Common myeloid progenitor, CD34-positive (primary cell): ENCODE measurements around the gene GNB5.

Experiments
- CTCF ChIA-PET: fragments of 350-600 bp; sonication (Branson Sonifier 250); formaldehyde crosslinking; loops from one replicate; lab custom pipeline; 2021; ENCODE audit warnings: antibody characterized with exemption; lab: Charles Lee
- POLR2A ChIA-PET: fragments of 350-600 bp; sonication (Branson Sonifier 250); formaldehyde crosslinking; loops from one replicate; lab custom pipeline; 2021; ENCODE audit warnings: antibody characterized with exemption; lab: Charles Lee
- DNase-seq, 3 donors: peaks; one replicate each; pipeline versions ENCODE4 v3.0.0 to v3.0.0-alpha.2; 2013
- H3K27ac ChIP-seq, 2 experiments: 1 replicate in 1 of 2; 2 replicates in 1 of 2; pipeline ENCODE4 v1.7.0; 2013; ENCODE audit warnings: inconsistent platforms in 2 of 2, low read length in 2 of 2, mild to moderate bottlenecking in 2 of 2, low read depth in 1 of 2, moderate library complexity in 1 of 2; ENCODE audit not compliant: severe bottlenecking in 2 of 2, insufficient read depth in 1 of 2, poor library complexity in 1 of 2
- H3K27me3 ChIP-seq, 5 experiments: replicated peaks in 2 of 5; 1 replicate in 3 of 5; 2 replicates in 2 of 5; pipeline versions ENCODE4 v1.6.1 to v1.7.0; 2013; ENCODE audit warnings: low read length in 4 of 5, mild to moderate bottlenecking in 2 of 5, moderate library complexity in 2 of 5, inconsistent platforms in 1 of 5; ENCODE audit not compliant: insufficient read depth in 5 of 5, control insufficient read depth in 4 of 5
- H3K36me3 ChIP-seq, 4 experiments: 1 replicate in 2 of 4; 2 replicates in 2 of 4; pipeline versions ENCODE4 v1.6.1 to v1.7.0; 2013; ENCODE audit warnings: low read length in 3 of 4, control low read depth in 1 of 4, mild to moderate bottlenecking in 1 of 4; ENCODE audit not compliant: control insufficient read depth in 4 of 4, insufficient read depth in 4 of 4
- H3K4me1 ChIP-seq, 4 experiments: 1 replicate in 3 of 4; 2 replicates in 1 of 4; pipeline versions ENCODE4 v1.6.1 to v1.7.1; 2013; ENCODE audit warnings: low read length in 3 of 4, mild to moderate bottlenecking in 3 of 4, control low read depth in 1 of 4, inconsistent platforms in 1 of 4, moderate library complexity in 1 of 4; ENCODE audit not compliant: control insufficient read depth in 4 of 4, insufficient read depth in 4 of 4; ENCODE audit errors: control extremely low read depth in 1 of 4
- H3K4me3 ChIP-seq, 7 experiments: 1 replicate in 4 of 7; 2 replicates in 3 of 7; pipeline versions ENCODE4 v1.5.1 to v1.7.0; 2013; ENCODE audit warnings: mild to moderate bottlenecking in 7 of 7, low read length in 6 of 7, moderate library complexity in 6 of 7, inconsistent platforms in 2 of 7, low read depth in 2 of 7, control low read depth in 1 of 7; ENCODE audit not compliant: insufficient read depth in 4 of 7, control insufficient read depth in 1 of 7; ENCODE audit errors: extremely low read depth in 1 of 7
- H3K9me3 ChIP-seq, 5 experiments: 1 replicate in 4 of 5; 2 replicates in 1 of 5; pipeline versions ENCODE4 v1.6.1 to v1.7.1; 2013; ENCODE audit warnings: low read length in 4 of 5, mild to moderate bottlenecking in 2 of 5, inconsistent platforms in 1 of 5, low read depth in 1 of 5, moderate library complexity in 1 of 5; ENCODE audit not compliant: control insufficient read depth in 4 of 5, insufficient read depth in 2 of 5; ENCODE audit errors: control extremely low read depth in 1 of 5
- whole genome bisulfite sequencing: methylation state at CpG from one replicate; pipeline ENCODE4 v1.1.5; 2013; ENCODE audit not compliant: insufficient coverage; 5-methylcytosine and 5-hydroxymethylcytosine counted together

GNB5 gene

GRCh38 chr15:52078197-52078875 is 112.9 kb downstream of the GNB5 start:
- no peak for DNase-seq
- POLR2A ChIA-PET = no interaction called here

GRCh38 chr15:52076889-52077781 is 114.1 kb downstream of the GNB5 start:
- no peak overlapping the region for H3K27ac ChIP-seq
- DNase-seq = no peak
- WGBS = 97% methylated on average over 9 of the region's 11 CpGs
- H3K36me3 ChIP-seq = no peaks in the 10 kb centered on the region
- no peaks in the 10 kb centered on the region for H3K27me3 ChIP-seq
- H3K4me3 ChIP-seq = no peak overlapping the region
- POLR2A ChIA-PET = no interaction called here
- no peaks in the 10 kb centered on the region for H3K9me3 ChIP-seq
- H3K4me1 ChIP-seq = peaks cover 2 to 37% (median 23%) of the 10 kb centered on the region in 4 experiments
- CTCF ChIA-PET = interaction anchor here (0.6 to 7.9 kb wide), 21 partner anchors 8 to 204 kb away, joined by 3 to 62 read pairs (median 3); partner anchors contain the start of gene BCL2L10

More at GRCh38 chr15:52078197-52078875, 112.9 kb downstream of the GNB5 start:
- WGBS = 86% methylated on average over 9 of the region's 10 CpGs
- peaks cover 6 to 45% (median 34%) of the 10 kb centered on the region in 4 experiments for H3K4me1 ChIP-seq
- no peaks in the 10 kb centered on the region for H3K36me3 ChIP-seq
- no peak overlapping the region for H3K27ac ChIP-seq
- no peaks in the 10 kb centered on the region for H3K27me3 ChIP-seq
- no peak overlapping the region for H3K4me3 ChIP-seq
- H3K9me3 ChIP-seq = no peaks in the 10 kb centered on the region
- CTCF ChIA-PET = interaction anchor here (0.6 to 7.9 kb wide), 28 partner anchors 9 to 205 kb away, joined by 3 to 62 read pairs (median 3); partner anchors contain the start of gene BCL2L10

- WGBS = 95% methylated on average over 9 of the region's 10 CpGs
- POLR2A ChIA-PET = interaction anchor here (2.0 kb wide), 1 partner anchor 11 kb away, joined by 5 read pairs; no protein-coding TSS in a partner anchor
- CTCF ChIA-PET = interaction anchor here (1.2 to 6.9 kb wide), 9 partner anchors 9 to 91 kb away, joined by 3 to 62 read pairs (median 4); no protein-coding TSS in a partner anchor
- DNase-seq = no peak
- no peaks in the 10 kb centered on the region for H3K9me3 ChIP-seq
- no peak overlapping the region for H3K4me3 ChIP-seq
- no peaks in the 10 kb centered on the region for H3K36me3 ChIP-seq
- H3K27ac ChIP-seq = no peak overlapping the region
- H3K27me3 ChIP-seq = no peaks in the 10 kb centered on the region
- no peaks in the 10 kb centered on the region for H3K4me1 ChIP-seq
Observed at GRCh38 chr15:52071570-52071969, 119.6 kb downstream of the GNB5 start.

- Histone ChIP-seq H3K4me1 (no peaks in the 10 kb centered on the region), H3K36me3 (peaks cover 2 to 5% (median 2%) of the 10 kb centered on the region in 4 experiments), H3K27ac (no peak overlapping the region), H3K4me3 (no peak overlapping the region), H3K9me3 (no peaks in the 10 kb centered on the region), H3K27me3 (no peaks in the 10 kb centered on the region)
- DNase-seq = no peak
- 97% methylated on average over 5 of the region's 5 CpGs for WGBS
- ChIA-PET POLR2A (interaction anchor here (2.0 kb wide), 1 partner anchor 13 kb away, joined by 5 read pairs; no protein-coding TSS in a partner anchor), CTCF (interaction anchor here (0.7 to 6.9 kb wide), 5 partner anchors 11 to 88 kb away, joined by 3 to 62 read pairs (median 3); no protein-coding TSS in a partner anchor)
Observed at GRCh38 chr15:52069559-52069958, 121.6 kb downstream of the GNB5 start.

- CTCF ChIA-PET = interaction anchor here (6.9 kb wide), 1 partner anchor 12 kb away, joined by 62 read pairs; no protein-coding TSS in a partner anchor
- peaks cover 2 to 17% (median 10%) of the 10 kb centered on the region in 4 experiments for H3K36me3 ChIP-seq
- WGBS = no CpG with 5 or more reads among the region's 2 CpGs
- no peak overlapping the region for H3K27ac ChIP-seq
- no peaks in the 10 kb centered on the region for H3K27me3 ChIP-seq
- POLR2A ChIA-PET = interaction anchor here (0.6 kb wide), 1 partner anchor 231 kb away, joined by 3 read pairs; no protein-coding TSS in a partner anchor
- H3K4me1 ChIP-seq = no peaks in the 10 kb centered on the region
- H3K4me3 ChIP-seq = no peak overlapping the region
- no peak for DNase-seq
- no peaks in the 10 kb centered on the region for H3K9me3 ChIP-seq
Observed at GRCh38 chr15:52068004-52068615, 123.1 kb downstream of the GNB5 start.

- H3K9me3 ChIP-seq = no peaks in the 10 kb centered on the region
- no peak overlapping the region for H3K27ac ChIP-seq
- ChIA-PET CTCF (interaction anchor here (1.3 to 6.9 kb wide), 3 partner anchors 13 to 31 kb away, joined by 3 to 62 read pairs (median 5); no protein-coding TSS in a partner anchor), POLR2A (interaction anchor here (0.6 to 0.8 kb wide), 3 partner anchors 48 to 230 kb away, joined by 3 to 4 read pairs (median 4); no protein-coding TSS in a partner anchor)
- H3K4me3 ChIP-seq = no peak overlapping the region
- H3K4me1 ChIP-seq = no peaks in the 10 kb centered on the region
- peaks cover 2 to 22% (median 14%) of the 10 kb centered on the region in 4 experiments for H3K36me3 ChIP-seq
- no peaks in the 10 kb centered on the region for H3K27me3 ChIP-seq
- DNase-seq = no peak
Observed at GRCh38 chr15:52067545-52067926, 123.7 kb downstream of the GNB5 start.
